ENCODE results near the gene GPRC5A.

Gene GPRC5A

GRCh38 chr12:12945591-12945990, 54.2 kb downstream of the GPRC5A start:
- no peak for DNase-seq (ENCODE audit: low read depth in 2 of 2)
- no peak for TF ChIP-seq CTCF (IDR thresholded peaks at IDR 0.05; ENCODE audit: low read depth, low read length)
- H3K4me3 ChIP-seq (replicated peaks in 1 of 2; ENCODE audit: low read depth in 2 of 2, low read length in 2 of 2), result no peak overlapping the region

DNA sequence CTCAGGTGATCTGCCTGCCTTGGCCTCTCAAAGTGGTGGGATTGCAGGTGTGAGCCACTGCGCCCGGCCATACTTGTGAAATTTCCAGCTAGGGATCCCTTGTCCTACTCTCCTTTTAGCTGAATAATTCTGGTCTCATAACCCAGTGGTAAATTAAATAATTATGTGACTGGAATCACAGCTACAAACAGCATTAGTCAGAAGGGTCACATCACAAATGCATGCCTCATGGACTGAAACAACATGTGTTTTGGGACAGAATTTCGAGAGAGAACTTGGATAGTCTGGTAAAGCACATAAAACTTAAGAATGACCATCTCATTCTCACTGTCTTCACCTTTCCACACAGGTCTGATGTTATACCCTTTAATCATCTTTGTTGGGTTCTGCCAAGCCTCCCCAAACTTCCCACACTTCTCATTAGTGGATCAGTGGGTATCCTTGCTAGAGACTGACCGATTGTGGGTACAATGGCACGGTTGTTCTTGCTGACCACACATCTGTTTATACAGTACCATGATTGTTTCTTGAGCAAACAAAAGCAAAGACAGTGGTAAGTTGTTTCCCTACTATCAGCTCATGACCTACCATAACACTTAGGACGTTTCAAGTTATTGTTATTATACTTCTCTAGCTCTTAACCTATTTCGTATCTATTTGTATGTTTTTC, 55.5 kb downstream of the GPRC5A start:
- TF ChIP-seq CTCF (IDR thresholded peaks at IDR 0.05; ENCODE audit: low read depth, low read length), result no peak
- peak in 1 of 2 donors; percentile 16 for DNase-seq (ENCODE audit: low read depth in 2 of 2)
- H3K4me3 ChIP-seq (replicated peaks in 1 of 2; ENCODE audit: low read depth in 2 of 2, low read length in 2 of 2), result no peak overlapping the region

DNA sequence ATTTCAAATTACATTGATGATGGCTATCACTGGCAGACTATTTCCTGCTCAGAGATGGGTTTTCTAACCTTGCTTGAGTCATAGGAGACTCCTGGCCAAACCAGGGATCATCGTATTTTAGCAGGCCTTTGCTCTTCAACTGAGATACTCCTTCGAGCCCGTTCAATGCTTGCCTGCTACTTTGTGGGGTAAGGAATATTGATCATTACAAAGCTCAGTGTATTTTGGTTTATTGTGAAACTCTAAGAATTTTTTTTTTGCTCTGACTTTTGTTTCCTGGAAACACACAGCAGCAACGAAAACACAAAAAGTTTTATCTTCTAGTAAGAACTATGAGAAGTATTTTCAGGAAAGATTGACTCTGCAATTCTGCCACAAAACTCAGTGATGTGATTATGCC, 56.5 kb downstream of the GPRC5A start:
- TF ChIP-seq CTCF (IDR thresholded peaks at IDR 0.05; ENCODE audit: low read depth, low read length), result no peak
- DNase-seq (ENCODE audit: low read depth in 2 of 2), result peak in 1 of 2 donors; percentile 7
- H3K4me3 ChIP-seq (replicated peaks in 1 of 2; ENCODE audit: low read depth in 2 of 2, low read length in 2 of 2), result no peak overlapping the region

DNA sequence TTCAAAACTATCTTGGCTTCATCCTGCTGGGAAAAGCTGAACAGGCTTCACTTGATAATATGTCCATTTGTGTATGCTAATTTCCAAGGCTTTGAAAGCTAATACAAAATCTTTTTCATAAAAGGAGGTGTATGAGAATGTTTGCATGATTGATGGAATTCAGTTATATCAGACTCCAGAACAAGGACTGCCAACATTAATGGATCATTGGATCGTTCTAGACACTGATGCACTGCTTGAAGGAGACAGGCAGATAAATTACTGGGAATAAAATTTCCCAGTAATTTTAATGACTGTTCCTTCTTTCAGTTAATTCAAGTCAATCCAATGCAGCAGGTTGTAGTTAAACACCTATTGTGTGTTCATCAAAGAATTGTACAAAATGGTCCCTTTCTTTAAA, 60.1 kb downstream of the GPRC5A start:
- no peak overlapping the region for H3K4me3 ChIP-seq (replicated peaks in 1 of 2; ENCODE audit: low read depth in 2 of 2, low read length in 2 of 2)
- no peak for DNase-seq (ENCODE audit: low read depth in 2 of 2)
- no peak for TF ChIP-seq CTCF (IDR thresholded peaks at IDR 0.05; ENCODE audit: low read depth, low read length)

GRCh38 chr12:12952036-12952435, 60.7 kb downstream of the GPRC5A start, which contains the start of gene GPRC5D:
TSS of gene GPRC5D (minus strand) at chr12:12952170. CDS start at chr12:12950384, 1,786 bp downstream.
- TF ChIP-seq CTCF (IDR thresholded peaks at IDR 0.05; ENCODE audit: low read depth, low read length), result no peak
- H3K4me3 ChIP-seq (replicated peaks in 1 of 2; ENCODE audit: low read depth in 2 of 2, low read length in 2 of 2), result no peak within 1 kb of the TSS
- DNase-seq (ENCODE audit: low read depth in 2 of 2), result no peak

DNA sequence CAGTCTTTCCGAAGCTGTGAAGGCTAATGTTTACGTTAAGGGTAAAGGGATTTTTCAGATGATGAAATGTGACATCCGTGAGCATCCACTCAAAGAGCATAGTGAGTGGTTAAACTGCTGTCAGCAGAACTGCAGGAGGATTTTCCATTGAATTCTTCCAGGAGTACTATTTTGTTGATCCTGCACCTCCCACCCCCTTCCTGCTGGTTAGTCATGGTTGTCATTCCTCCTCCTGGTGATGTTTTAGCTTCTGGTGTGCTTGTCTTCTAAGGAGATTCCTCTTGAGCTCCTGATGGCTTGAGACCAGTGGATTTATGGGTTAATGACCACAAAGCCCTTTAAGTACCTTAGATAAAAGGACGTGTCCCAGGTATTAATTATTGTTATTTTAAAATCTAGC, 63.0 kb downstream of the GPRC5A start:
- H3K4me3 ChIP-seq (replicated peaks in 1 of 2; ENCODE audit: low read depth in 2 of 2, low read length in 2 of 2), result no peak overlapping the region
- DNase-seq (ENCODE audit: low read depth in 2 of 2), result no peak
- TF ChIP-seq CTCF (IDR thresholded peaks at IDR 0.05; ENCODE audit: low read depth, low read length), result no peak
